ENCODE results near the gene PIK3C2B.

The PIK3C2B gene

GRCh38 chr1:204478921-204479320, 15.7 kb downstream of the PIK3C2B start:
- DNase-seq, result no peak

- no peak for DNase-seq
Observed at GRCh38 chr1:204478172-204478899, 16.3 kb downstream of the PIK3C2B start.

DNA sequence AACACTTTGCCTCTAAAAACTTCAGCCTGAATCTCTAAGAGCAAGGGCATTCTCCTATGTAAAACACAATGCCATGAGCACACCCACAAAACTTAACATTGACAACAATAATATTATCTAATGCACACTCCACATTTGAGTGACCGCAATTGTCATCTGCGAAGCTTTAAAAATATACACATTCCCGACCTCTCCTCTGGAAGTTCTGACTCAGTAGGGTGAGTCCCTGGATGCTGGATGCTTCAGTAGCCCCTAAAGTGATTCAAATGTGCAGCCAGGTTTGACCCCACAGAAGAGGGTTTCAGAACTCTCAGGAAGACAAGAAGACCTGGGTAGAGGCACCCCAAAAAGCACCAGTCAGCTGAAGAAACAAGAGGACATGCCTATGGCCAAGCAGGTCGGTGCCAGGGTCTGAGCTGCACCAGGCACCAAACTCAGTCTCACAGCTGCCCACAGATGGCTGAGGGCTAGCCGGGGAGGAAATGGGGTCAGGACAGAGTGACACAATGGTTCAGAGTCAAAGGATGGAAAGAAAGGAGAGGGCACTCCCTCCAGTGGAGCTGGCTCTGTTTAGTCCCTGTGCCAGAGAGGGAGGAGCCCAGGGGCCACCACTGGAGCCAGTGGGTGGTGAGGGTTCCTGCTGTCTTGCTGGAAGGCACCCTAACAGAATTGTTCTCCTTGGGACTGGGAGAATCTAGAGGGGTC, 17.4 kb downstream of the PIK3C2B start:
- DNase-seq, result no peak

- DNase-seq, result no peak
Observed at GRCh38 chr1:204476563-204476962, 18.0 kb downstream of the PIK3C2B start.

DNA sequence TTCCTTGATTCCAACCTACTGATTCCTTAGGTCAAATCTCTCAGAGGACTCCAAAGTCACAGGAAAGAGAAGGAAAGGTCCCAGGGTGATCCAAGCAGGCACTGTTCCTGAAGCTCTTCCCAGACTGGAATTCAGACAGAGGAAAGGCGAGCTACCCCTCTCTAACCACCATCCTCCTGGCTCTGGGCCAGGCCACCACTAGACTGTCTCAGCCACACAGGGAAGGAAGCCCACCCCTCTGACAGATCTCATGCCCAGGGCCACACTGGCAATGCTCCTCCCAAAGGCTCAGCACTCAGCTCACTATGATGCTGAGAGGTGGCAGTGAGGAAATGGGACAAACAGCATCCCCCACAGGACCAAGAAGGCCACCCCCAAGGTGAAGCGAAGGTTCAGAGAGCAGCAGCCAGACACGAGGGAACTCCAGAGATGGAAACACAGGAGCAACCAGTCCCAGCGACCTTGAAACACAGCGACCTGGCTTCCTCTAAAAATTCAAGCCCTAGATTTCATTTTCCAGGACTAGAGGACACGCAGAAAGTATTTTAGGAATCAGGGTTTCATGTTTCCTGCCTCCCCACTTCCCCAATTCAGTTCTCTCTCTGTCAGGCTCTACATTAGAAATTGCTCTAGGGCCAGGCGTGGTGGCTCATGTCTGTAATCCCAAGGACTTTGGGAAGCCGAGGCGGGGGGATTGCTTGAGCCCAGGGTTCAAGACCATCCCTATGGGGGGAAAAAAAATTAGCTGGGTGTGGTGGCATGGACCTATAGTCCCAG, 18.8 kb downstream of the PIK3C2B start:
- DNase-seq, result no peak

GRCh38 chr1:204473400-204473965, 21.1 kb downstream of the PIK3C2B start:
- no peak for DNase-seq

DNA sequence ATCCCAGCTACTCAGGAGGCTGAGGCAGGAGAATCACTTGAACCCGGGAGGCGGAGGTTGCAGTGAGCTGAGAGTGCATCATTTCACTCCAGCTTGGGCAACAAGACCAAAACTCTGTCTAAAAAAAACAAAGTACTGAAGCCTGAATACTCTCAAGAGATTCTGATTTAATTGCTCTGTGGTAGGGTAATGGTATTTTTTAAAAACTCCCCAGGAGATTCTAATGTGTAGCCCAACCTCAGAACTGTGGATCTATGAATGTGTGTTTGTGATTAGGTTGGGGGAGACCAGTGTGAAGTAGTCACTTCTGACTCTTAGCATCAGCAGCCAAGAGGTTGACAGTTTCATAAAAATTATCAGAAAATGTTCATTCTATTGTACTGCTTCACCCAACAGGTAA, 21.9 kb downstream of the PIK3C2B start:
- no peak for DNase-seq

DNA sequence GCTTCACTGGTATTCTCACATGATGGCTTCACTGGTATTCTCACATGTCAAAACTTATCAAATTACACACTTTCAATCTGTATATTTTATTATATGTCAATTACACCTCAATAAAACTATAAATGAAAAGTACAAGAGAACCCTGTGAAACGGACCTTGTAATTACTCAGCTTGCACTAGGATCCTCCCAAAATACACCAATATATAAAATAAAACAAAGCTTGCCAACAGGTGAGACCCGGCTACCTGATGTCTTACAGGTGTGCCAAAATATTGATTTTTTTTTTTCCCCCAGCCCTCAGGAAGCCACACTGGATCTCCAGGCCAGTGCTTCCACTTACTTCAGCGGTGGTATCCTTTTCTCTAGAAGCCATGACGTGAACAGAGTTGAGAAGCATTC, 22.9 kb downstream of the PIK3C2B start:
- no peak for DNase-seq

DNA sequence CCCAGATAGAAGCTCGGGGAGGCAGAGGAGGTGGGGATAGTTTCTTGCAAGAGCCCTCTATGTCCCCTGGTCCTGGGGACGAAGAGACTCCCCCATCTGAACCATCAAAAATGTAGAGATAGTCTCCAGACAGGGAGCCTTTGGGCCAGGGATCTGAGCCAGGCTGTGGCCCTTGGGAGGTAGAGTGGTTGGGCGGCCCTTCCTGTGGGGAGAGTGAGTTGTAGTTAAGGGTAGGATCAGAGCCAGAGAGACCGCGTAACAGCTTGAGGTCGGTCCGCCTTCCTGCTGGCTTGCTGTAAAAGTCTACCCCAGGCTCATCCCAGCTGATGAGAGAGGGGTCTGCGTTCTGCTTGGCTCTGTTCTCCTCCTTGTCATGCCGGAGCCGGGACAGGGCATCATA, 25.3 kb downstream of the PIK3C2B start:
- no peak for DNase-seq

GRCh38 chr1:204468766-204469302, 25.8 kb downstream of the PIK3C2B start:
- DNase-seq, result no peak

DNA sequence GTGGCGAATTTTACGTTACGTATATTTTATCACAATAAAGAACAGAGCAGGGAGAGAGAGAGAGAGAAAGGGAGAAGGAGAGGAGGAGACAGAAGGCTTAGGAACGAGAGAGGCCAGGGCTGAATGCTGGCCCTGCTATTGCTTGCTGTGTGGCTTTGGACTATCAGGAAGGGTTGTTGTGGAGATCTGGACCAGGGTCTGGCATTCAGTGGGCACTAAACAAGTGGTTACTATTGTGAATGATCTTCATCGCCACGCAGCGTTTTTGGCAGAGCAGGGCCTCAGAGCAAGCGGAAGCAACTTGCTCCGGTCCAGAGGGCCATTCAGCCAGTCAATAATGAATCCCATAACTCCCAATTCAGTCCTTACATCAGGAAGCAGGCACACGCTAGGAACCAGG, 26.4 kb downstream of the PIK3C2B start:
- no peak for DNase-seq

- no peak for DNase-seq
Observed at GRCh38 chr1:204466416-204467405, 27.9 kb downstream of the PIK3C2B start.

DNA sequence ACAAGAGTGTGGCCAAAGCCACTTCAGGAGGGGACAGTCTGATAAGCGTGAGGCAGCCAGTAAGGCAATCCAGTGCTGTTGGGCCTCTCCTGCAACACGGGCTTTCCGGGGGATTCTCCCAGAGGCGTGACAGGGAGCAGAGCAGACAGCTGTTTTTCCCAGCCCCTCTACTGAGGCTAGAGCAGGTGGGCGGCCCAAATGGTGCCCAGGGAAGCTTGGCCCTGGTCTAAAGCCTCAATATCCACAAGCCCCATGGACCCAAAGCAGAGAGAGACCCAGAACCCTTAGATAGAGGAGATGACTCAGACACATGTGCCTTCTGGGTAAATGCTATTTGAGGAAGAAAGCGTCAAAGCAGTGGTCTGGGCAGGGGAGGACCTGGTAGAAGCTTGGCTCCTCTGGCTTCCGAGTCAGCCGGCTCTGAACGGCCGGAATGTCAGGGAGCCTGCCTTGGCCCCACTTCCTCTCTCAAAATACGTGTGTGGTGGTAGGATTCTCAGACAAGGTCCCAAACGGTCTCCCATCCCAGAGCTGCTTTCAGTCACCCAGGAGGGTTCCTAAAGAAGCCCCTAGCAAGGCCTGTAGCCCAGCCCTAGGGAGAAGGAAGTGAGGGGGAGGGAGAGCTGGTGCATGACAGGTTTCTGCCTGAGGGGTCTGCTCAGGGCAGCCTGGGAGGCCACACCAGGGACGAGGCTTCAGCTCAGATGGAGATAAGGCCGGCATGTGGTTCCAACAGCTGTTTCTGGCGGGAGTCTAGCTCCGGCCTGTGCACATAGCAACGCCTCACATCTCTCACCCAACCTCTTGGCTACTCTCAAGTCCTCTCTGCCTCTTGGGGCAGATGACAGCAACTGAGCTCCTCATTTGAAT, 28.8 kb downstream of the PIK3C2B start:
- peak; percentile 20 for DNase-seq

DNA sequence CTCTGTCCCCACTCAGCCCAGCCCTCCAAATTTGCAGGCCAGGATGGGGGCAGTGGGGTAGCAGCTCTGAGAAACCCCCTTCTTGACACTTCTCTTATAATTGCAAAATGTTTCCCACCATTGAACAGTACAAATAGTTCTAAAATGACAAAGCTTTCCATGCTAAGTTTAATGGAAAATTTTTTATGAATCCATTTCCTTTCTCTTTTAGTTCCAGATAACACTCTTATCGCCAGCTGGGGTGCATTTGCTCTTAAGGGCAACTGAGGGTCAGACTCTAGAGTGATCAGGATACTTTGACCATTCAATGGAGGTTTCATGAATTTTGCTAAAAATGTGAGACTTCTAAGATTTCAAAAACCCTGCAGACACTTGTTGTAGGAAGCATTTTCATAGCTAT, 29.9 kb downstream of the PIK3C2B start:
- DNase-seq, result no peak

- no peak for DNase-seq
Observed at GRCh38 chr1:204464187-204464631, 30.4 kb downstream of the PIK3C2B start.

DNA sequence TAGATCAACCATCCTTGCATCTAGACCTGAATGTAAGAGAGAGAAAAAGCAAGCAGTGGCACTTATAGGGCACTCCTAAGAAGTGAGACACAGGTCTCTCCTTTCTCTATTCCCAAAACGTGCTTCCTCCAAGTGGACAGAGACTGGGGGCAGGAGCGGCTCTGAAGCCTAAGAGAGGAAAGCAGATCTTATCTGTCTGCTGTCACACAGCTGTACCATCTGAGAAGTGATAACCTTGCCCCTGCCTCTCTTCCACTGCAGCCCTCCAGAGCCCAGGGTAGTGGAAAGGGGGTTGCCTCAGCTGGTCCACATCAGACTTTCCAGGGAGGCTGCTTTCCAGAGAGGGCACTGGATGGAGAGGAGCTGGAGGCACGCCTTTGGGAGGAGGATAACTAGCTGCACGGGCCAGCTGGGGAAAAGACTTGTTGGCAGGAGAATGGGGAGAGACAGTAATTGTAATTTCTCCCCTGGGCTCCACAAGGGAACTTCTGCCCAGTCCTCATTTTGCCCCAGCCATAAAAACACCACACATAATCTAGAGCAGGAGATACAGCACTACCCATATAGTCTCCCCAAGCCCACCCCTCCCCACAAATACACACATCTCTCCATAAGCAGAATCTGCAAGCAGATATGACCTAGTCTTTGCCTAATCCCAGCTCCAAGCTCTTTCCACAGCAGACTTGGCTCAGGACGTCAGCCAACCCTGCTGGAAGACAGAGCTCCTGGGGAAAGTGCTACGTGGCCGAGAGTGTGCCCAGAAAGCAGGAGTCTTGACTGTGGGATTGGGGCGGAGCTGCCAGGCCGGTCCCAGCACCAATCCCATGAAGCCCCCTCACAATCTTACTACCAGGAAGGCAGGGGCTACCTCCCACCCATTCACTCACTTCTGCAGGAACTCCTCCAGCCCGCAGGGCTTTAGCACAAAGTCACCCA, 31.2 kb downstream of the PIK3C2B start:
- DNase-seq, result no peak

DNA sequence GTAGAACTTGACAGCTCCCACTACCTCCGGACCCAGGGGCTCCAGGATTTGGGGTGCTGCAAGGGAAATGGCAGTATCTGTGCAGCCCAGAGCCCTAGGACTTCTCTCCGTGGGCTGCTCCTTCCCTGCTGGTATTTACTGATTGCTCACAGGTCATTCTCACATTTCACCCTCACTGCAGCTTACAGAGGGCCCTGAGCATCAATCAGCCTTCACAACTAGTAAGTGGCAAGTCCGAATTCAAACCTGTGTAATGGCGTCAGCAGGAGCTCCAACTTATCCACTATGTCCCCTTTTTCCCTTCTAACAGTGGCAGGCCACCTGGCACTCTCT, 32.4 kb downstream of the PIK3C2B start:
- DNase-seq, result no peak

DNA sequence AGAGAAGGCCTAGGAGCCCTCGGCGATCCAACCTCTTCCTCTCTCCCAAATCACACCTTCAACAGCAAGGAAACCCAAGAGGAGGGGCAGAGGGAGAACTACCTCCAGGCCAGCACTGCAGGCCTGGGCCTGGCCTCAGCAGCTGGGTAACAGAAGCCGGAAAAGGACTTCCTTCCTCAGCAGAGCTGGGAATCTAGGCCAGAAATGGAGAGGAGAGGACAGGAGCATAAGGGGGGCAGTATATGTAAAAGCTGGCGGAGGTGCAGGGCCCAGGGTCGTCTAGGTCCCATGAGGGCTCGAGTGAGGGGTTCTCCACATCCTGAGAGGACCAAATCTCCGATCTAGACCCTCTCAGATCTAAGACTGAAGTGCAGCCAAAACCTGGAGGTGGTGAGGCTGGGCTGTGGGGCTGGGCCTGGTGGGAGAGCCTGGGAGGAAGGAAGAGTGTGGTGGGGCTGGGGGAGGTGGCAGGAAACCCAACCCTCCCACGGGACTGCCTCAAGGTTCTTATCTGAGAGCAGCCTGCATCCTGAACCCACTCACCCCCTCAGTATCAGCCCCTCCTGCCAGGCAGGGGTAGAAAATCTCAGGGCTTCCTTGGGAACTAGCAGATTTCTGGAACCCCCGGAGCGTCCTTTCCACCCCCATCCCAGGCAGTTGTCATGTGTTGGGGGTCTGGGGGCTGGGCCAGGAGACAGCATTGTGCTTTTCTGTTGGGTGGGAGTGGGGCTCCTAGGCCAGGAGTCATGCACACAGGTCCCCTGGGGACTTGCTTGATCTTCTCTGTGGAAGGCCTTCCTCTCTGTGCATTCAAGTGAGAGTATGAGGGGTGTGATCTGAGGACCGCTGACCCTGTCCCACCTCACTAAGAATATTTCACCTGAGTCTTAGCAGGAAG, 33.0 kb downstream of the PIK3C2B start:
- DNase-seq, result peak; percentile 36

DNA sequence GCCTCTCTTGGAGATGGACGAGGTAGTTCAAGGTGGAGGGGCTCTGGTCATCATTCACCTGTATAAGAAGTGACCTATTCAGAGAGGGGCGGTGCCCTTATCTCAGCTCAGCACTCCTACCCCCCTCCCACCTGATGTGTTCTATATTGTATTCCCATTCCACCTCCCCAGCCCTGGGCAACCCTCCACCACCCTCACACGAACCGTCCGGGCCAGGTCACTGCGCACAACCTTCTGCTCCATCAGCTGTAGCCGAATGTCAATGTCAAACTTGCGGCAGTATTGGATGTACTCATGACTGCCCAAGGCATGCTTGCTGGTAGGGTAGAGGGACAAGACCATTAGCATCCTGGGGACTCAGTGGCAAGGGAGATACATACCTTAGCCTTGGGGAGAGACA, 34.3 kb downstream of the PIK3C2B start:
- no peak for DNase-seq
